Chondrocyte (in vitro differentiated cells): ENCODE data around the gene GRID2. TPM values are rescaled to one million over a fixed set of nuclear protein-coding genes. Genes with fewer than 3 reads are reported as not detected.

ENCODE experiments used
- DNase-seq: peaks from one replicate; pipeline ENCODE4 v3.0.0; 2021; ENCODE audit warnings: mixed read lengths, low spot score
- H3K27ac Mint-ChIP-seq: one replicate; pipeline ENCODE4 v1.8.0; 2021; ENCODE audit warnings: mild to moderate bottlenecking, moderate library complexity, mixed read lengths; ENCODE audit not compliant: unreplicated experiment
- H3K27me3 Mint-ChIP-seq: 2 replicates; pipeline ENCODE4 v1.8.0; 2021; ENCODE audit warnings: low read depth, mixed read lengths
- H3K36me3 Mint-ChIP-seq: 2 replicates; pipeline ENCODE4 v1.8.0; 2021; ENCODE audit warnings: low read depth, mixed read lengths
- H3K4me1 Mint-ChIP-seq: 2 replicates; pipeline ENCODE4 v1.8.0; 2021; ENCODE audit warnings: low read depth, mild to moderate bottlenecking, mixed read lengths
- H3K4me3 Mint-ChIP-seq: one replicate; pipeline ENCODE4 v1.8.0; 2021; ENCODE audit warnings: mild to moderate bottlenecking, moderate library complexity, mixed read lengths; ENCODE audit not compliant: unreplicated experiment
- H3K9me3 Mint-ChIP-seq: 2 replicates; pipeline ENCODE4 v1.8.0; 2021; ENCODE audit warnings: low read depth, mixed read lengths
- CTCF ChIP-seq: fragments of 200-600 bp; sonication (generic); IDR thresholded peaks from 2 replicates; pipeline ENCODE4 v1.5.0; 2021; ENCODE audit warnings: antibody characterized with exemption, mild to moderate bottlenecking, moderate library complexity
- total RNA-seq: library from RNA; stranded (reverse); gene quantifications from 3 replicates; pipeline ENCODE4 v1.2.1, GENCODE V29; 2021

GRID2 gene
- total RNA-seq, 1 donor from 2014 or later = not detected

- Mint-ChIP-seq H3K27me3 (no peaks in the 10 kb centered on the region), H3K27ac (no peak overlapping the region), H3K4me1 (no peaks in the 10 kb centered on the region), H3K36me3 (no peaks in the 10 kb centered on the region), H3K4me3 (no peak overlapping the region), H3K9me3 (no peaks in the 10 kb centered on the region)
- TF ChIP-seq CTCF = no peak
- no peak for DNase-seq
Measured at GRCh38 chr4:92461732-92462131, 158.0 kb downstream of the GRID2 start.

GRCh38 chr4:92477298-92477697 lies 173.5 kb downstream of the GRID2 start:
- no peak for DNase-seq
- Mint-ChIP-seq H3K4me3 (no peak overlapping the region), H3K9me3 (no peaks in the 10 kb centered on the region), H3K36me3 (no peaks in the 10 kb centered on the region), H3K27me3 (peaks cover 3% of the 10 kb centered on the region), H3K27ac (no peak overlapping the region), H3K4me1 (no peaks in the 10 kb centered on the region)
- TF ChIP-seq CTCF = no peak

GRCh38 chr4:92483341-92483740 lies 179.6 kb downstream of the GRID2 start:
- Mint-ChIP-seq H3K36me3 (no peaks in the 10 kb centered on the region), H3K27ac (no peak overlapping the region), H3K4me3 (no peak overlapping the region), H3K9me3 (no peaks in the 10 kb centered on the region), H3K27me3 (peaks cover 2% of the 10 kb centered on the region), H3K4me1 (no peaks in the 10 kb centered on the region)
- no peak for DNase-seq
- TF ChIP-seq CTCF = no peak

GRCh38 chr4:92488496-92488895 lies 184.7 kb downstream of the GRID2 start:
- no peak for TF ChIP-seq CTCF
- Mint-ChIP-seq H3K27ac (no peak overlapping the region), H3K27me3 (peaks cover 2% of the 10 kb centered on the region), H3K4me1 (no peaks in the 10 kb centered on the region), H3K4me3 (no peak overlapping the region), H3K36me3 (no peaks in the 10 kb centered on the region), H3K9me3 (no peaks in the 10 kb centered on the region)
- DNase-seq = no peak

- DNase-seq = no peak
- Mint-ChIP-seq H3K4me3 (no peak overlapping the region), H3K9me3 (no peaks in the 10 kb centered on the region), H3K4me1 (no peaks in the 10 kb centered on the region), H3K27me3 (peaks cover 8% of the 10 kb centered on the region), H3K27ac (no peak overlapping the region), H3K36me3 (no peaks in the 10 kb centered on the region)
- no peak for TF ChIP-seq CTCF
Measured at GRCh38 chr4:92497141-92497540, 193.4 kb downstream of the GRID2 start.
